ENCODE data around the gene CARS2. TPM values are rescaled to one million over a fixed set of nuclear protein-coding genes. Genes with fewer than 3 reads are reported as not detected.

The CARS2 gene
- total RNA-seq, 1 experiment from 2014 or later = 24.8 TPM

DNA sequence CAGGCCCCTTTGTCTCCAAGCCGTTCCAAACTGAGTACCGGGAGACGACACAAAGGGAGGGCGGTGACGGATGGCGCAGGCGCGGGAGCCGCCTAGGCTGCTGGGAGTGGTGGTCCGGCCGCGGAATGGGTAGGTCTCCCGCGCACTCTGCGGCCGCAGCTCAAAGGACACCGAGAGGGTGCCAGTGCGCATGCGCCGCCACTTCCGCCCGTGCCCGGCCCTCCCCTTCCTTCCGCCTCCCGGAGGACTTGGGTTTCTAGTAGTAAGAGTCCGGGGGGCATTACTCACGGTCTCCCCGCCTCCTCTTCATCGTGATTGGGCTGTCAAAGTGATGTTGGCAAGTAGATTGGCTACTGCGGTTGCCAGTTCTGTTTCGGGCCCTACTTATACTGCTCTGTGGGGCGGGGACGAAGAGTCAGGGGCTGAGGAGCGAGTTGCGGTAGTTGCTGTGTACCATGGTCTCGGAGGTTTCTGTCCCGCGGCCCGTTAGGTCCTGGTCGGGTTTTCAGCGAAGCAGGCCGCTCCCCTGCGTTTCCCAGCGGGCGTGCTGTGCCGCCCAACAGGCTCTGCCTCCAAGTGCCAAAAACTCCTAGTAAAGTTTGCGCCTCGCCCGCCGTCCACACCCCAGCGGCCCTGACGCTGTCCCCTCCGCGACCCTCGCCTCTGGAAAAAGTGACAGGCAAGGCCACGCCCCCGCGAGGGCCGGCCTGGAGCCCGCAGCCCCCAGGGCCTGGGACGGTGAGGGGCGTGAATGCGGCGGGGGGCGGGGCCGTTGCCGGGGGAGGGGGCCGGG is 7.1 kb upstream of the CARS2 start:
- BruUV-seq (replicated peaks) = no TSS peak
- CTCF ChIA-PET = no interaction called here
- DNase-seq = peak; percentile 91
- peak overlapping the region; percentile 90 for H3K4me3 Mint-ChIP-seq (ENCODE audit: low read depth, unreplicated experiment)
- TF ChIP-seq, protein P1, sequence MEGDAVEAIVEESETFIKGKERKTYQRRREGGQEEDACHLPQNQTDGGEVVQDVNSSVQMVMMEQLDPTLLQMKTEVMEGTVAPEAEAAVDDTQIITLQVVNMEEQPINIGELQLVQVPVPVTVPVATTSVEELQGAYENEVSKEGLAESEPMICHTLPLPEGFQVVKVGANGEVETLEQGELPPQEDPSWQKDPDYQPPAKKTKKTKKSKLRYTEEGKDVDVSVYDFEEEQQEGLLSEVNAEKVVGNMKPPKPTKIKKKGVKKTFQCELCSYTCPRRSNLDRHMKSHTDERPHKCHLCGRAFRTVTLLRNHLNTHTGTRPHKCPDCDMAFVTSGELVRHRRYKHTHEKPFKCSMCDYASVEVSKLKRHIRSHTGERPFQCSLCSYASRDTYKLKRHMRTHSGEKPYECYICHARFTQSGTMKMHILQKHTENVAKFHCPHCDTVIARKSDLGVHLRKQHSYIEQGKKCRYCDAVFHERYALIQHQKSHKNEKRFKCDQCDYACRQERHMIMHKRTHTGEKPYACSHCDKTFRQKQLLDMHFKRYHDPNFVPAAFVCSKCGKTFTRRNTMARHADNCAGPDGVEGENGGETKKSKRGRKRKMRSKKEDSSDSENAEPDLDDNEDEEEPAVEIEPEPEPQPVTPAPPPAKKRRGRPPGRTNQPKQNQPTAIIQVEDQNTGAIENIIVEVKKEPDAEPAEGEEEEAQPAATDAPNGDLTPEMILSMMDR (IDR thresholded peaks at IDR 0.05; ENCODE audit: unreplicated experiment) = no peak
- intact Hi-C loops (cut with micrococcal nuclease; ENCODE audit: unreplicated experiment) = no loop called here
- H3K9me3 Mint-ChIP-seq (ENCODE audit: low read depth, unreplicated experiment) = no peaks in the 10 kb centered on the region
- H3K27me3 Mint-ChIP-seq (ENCODE audit: unreplicated experiment) = no peaks in the 10 kb centered on the region
- no peaks in the 10 kb centered on the region for H3K4me1 Mint-ChIP-seq (ENCODE audit: low read depth, unreplicated experiment)
- H3K36me3 Mint-ChIP-seq (ENCODE audit: insufficient read depth, unreplicated experiment) = peaks cover 45% of the 10 kb centered on the region
- H3K27ac Mint-ChIP-seq (ENCODE audit: unreplicated experiment) = peak overlapping the region; percentile 97

DNA sequence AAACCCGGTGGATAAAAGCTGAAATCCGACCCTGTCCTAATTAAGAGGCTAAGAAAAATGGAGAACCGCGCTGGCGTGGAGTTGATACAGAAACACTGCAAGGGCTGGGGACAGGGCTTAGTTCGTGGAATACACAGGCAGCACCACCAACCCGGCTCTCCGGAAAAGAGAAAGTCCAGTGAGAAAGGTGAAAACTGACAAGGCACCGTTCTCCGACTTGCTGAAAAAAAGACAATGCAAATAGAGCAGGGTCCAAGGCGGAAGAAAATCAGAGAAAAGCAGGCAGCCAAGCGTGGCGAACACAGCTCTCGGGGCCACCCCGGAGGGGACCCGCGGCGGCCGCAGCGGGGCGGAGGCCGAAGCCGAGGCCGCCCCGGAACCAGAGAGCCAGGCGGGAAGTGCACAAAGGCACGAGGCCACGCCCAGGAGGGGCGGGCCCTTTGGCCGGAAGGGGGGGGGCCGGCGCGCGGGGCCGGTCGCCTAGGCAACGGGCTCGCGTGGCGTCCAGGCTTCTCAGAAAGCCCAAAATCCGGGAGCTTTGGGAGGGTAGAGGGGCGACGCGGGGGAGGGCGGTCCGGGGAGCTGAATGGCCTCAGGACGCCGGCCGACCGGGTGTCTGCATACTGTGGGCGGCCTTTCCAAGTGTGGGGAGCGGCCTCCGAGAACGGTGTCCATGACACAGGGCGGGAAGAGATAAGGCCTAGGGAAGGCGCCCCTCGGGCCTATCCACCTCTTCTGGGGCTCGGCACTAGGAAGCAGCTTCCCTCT is 6.3 kb upstream of the CARS2 start:
- Mint-ChIP-seq H3K9me3 (ENCODE audit: low read depth, unreplicated experiment) (no peaks in the 10 kb centered on the region), H3K27me3 (ENCODE audit: unreplicated experiment) (no peaks in the 10 kb centered on the region), H3K4me3 (ENCODE audit: low read depth, unreplicated experiment) (peak overlapping the region; percentile 90), H3K4me1 (ENCODE audit: low read depth, unreplicated experiment) (no peaks in the 10 kb centered on the region), H3K27ac (ENCODE audit: unreplicated experiment) (peak overlapping the region; percentile 97), H3K36me3 (ENCODE audit: insufficient read depth, unreplicated experiment) (peaks cover 40% of the 10 kb centered on the region)
- TF ChIP-seq, protein P1 (IDR thresholded peaks at IDR 0.05; ENCODE audit: unreplicated experiment) = no peak
- DNase-seq = peak; percentile 64
- CTCF ChIA-PET = no interaction called here
- intact Hi-C loops (cut with micrococcal nuclease; ENCODE audit: unreplicated experiment) = no loop called here
- BruUV-seq (replicated peaks) = no TSS peak

DNA sequence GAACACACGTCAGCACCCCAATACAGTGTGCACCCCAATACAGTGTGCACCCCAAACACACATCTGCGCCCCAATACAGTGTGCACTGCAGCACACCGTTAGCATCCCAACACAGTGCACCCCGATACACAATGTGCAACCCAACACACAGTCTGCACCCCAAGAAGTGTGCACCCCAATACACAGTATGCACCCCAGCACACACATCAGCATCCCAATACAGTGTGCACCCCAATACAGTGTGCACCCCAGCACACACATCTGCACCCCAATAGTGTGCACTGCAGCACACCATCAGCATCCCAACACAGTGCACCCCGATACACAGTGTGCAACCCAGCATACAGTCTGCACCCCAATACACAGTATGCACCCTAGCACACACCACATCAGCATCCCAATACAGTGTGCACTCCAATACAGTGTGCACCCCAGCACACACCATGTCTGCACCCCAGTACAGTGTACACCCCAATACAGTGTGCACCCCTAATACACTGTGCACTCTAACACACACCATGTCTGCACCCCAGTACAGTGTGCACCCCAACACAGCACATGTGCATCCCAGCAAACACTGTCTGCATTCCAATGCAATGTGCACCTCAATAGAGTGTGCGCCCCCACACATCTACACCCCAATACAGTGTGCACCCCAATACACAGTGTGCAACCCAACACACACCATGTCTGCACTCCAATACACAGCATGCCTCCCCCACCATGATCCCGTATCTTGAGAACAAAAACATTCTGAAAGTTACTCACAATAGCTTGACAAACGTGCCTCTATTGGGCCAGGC is 855 bp upstream of the CARS2 start:
- CTCF ChIA-PET = no interaction called here
- Mint-ChIP-seq H3K36me3 (ENCODE audit: insufficient read depth, unreplicated experiment) (peaks cover 10% of the 10 kb centered on the region), H3K27me3 (ENCODE audit: unreplicated experiment) (no peaks in the 10 kb centered on the region), H3K4me1 (ENCODE audit: low read depth, unreplicated experiment) (no peaks in the 10 kb centered on the region), H3K4me3 (ENCODE audit: low read depth, unreplicated experiment) (peak overlapping the region; percentile 65), H3K9me3 (ENCODE audit: low read depth, unreplicated experiment) (no peaks in the 10 kb centered on the region), H3K27ac (ENCODE audit: unreplicated experiment) (no peak overlapping the region)
- intact Hi-C loops (cut with micrococcal nuclease; ENCODE audit: unreplicated experiment) = no loop called here
- DNase-seq = no peak
- BruUV-seq (replicated peaks) = no TSS peak
- TF ChIP-seq, protein P1 (IDR thresholded peaks at IDR 0.05; ENCODE audit: unreplicated experiment) = no peak

DNA sequence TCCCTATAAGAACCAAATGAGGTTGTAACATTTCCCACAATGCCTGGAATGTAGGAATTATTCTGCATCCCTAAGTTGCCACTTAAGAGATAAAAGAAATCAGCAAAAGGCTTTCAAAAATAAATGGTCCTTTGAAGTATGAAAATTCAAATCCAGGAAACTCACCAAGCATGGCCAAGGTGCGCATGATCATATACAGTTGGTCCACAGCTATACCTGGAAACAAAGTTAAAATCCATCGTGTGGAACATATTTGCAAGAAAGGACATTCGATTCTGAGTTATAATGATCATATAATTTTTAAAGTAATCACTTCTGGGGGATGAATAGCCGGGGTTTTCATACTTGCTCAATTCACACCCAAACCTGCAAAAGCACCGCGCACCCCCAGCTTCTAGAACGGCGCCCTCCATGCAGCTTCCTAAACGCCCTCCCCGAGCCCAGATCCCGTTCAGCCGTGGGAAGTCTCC is 525 bp downstream of the CARS2 start:
- Mint-ChIP-seq H3K4me1 (ENCODE audit: low read depth, unreplicated experiment) (no peaks in the 10 kb centered on the region), H3K9me3 (ENCODE audit: low read depth, unreplicated experiment) (no peaks in the 10 kb centered on the region), H3K4me3 (ENCODE audit: low read depth, unreplicated experiment) (peak overlapping the region; percentile 65), H3K27me3 (ENCODE audit: unreplicated experiment) (no peaks in the 10 kb centered on the region), H3K27ac (ENCODE audit: unreplicated experiment) (no peak overlapping the region), H3K36me3 (ENCODE audit: insufficient read depth, unreplicated experiment) (peaks cover 9% of the 10 kb centered on the region)
- TF ChIP-seq, protein P1 (IDR thresholded peaks at IDR 0.05; ENCODE audit: unreplicated experiment) = no peak
- intact Hi-C loops (cut with micrococcal nuclease; ENCODE audit: unreplicated experiment) = no loop called here
- DNase-seq = no peak
- CTCF ChIA-PET = no interaction called here
- no TSS peak for BruUV-seq (replicated peaks)

Data from Calu3 (cell line).